Measurements from ENCODE around the gene BMX. TPM values are rescaled to one million over a fixed set of nuclear protein-coding genes. Genes with fewer than 3 reads are reported as not detected.

The BMX gene
- total RNA-seq (1 to 10 TPM in 4 of 9 donors, under 1 TPM in 4, not detected in 1; 0.11 to 1.8 (median 0.90) TPM), polyA plus RNA-seq (under 1 TPM; 0.29 to 0.91 (median 0.64) TPM)
- long read RNA-seq, donor 1 = 0 reads
- long read RNA-seq, donor 2 = 0 reads
- long read RNA-seq, donor 3 = 0 reads
- long read RNA-seq, donor 4 = 0 reads
- long read RNA-seq, donor 5 = 0 reads
- long read RNA-seq, donor 6 = 0 reads
- long read RNA-seq, donor 7 = 0 reads
- long read RNA-seq, donor 8, partial matches to known transcripts = 0 of 1 reads
- long read RNA-seq, donor 8, other reads (novel, unspliced or antisense) = 0 of 1 reads
- long read RNA-seq, donor 9 = 0 reads
- long read RNA-seq, donor 10 = 0 reads

- Histone ChIP-seq H3K4me3 (no peak within 1 kb of the TSS), H3K27me3 (peaks cover 11% of the 10 kb centered on the region), H3K4me1 (replicated peaks in 1 of 2) (no peaks in the 10 kb centered on the region), H3K9me3 (replicated peaks in 1 of 3) (no peaks in the 10 kb centered on the region), H3K36me3 (replicated peaks in 1 of 2) (no peaks in the 10 kb centered on the region), H3K27ac (no peak within 1 kb of the TSS)
- WGBS, 4 donors = 54 to 73% (median 63%) methylated on average over 15 to 18 of the region's 18 CpGs
- TF ChIP-seq CTCF (IDR thresholded peaks at IDR 0.05) = no peak
- no peak for TF ChIP-seq POLR2A (IDR thresholded peaks at IDR 0.05)
- no peak for DNase-seq
- intact Hi-C loops (cut with DNase I) = no loop called here
These were observed at the start of gene BMX for GRCh38 chrX:15500497-15500966. Gene BMX (plus strand): TSS chrX:15500807. CDS start chrX:15508354, 7,547 bp downstream.

DNA sequence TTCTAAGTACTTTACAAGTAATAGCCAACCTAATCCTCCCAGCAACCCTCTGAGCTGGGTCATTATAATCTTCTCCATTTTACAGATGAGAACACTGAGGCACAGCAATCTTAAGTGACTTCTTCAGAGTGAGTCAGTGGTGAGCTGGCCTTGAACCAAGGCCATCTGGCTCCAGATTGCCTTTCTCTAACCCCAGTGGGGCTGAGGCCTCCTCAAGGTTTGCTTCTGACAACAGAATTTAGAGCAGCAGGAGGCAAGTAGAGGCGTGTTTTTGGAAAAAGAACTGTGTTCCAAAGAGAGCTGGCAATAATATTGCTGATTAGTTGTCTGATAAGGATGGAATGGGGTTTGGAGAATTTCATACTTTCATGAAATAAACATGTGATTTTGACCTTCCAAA, 48.7 kb upstream of the BMX start:
- no peak for TF ChIP-seq CTCF (IDR thresholded peaks at IDR 0.05)
- no peak for TF ChIP-seq POLR2A (IDR thresholded peaks at IDR 0.05)
- Histone ChIP-seq H3K27ac (no peak overlapping the region), H3K4me3 (no peak overlapping the region), H3K4me1 (replicated peaks in 1 of 2) (peaks cover 0 to 8% of the 10 kb centered on the region in 2 donors), H3K9me3 (replicated peaks in 1 of 3) (no peaks in the 10 kb centered on the region), H3K36me3 (replicated peaks in 1 of 2) (peaks cover 0 to 7% of the 10 kb centered on the region in 2 donors), H3K27me3 (peaks cover 3% of the 10 kb centered on the region)
- peak in 6 of 7 donors; percentile 30 to 70 (median 52) for DNase-seq
- intact Hi-C loops (cut with DNase I) = no loop called here
- WGBS, 4 donors = 20 to 54% (median 33%) methylated on average over 1 of the region's 1 CpG

GRCh38 chrX:15464704-15465103, 35.9 kb upstream of the BMX start:
- DNase-seq = no peak
- Histone ChIP-seq H3K27me3 (no peaks in the 10 kb centered on the region), H3K4me3 (no peak overlapping the region), H3K36me3 (replicated peaks in 1 of 2) (no peaks in the 10 kb centered on the region), H3K9me3 (replicated peaks in 1 of 3) (no peaks in the 10 kb centered on the region), H3K4me1 (replicated peaks in 1 of 2) (peaks cover 0 to 10% of the 10 kb centered on the region in 2 donors), H3K27ac (no peak overlapping the region)
- TF ChIP-seq CTCF (IDR thresholded peaks at IDR 0.05) = no peak
- TF ChIP-seq POLR2A (IDR thresholded peaks at IDR 0.05) = no peak
- intact Hi-C loops (cut with DNase I) = loop anchor here in 1 of 2 donors (5.0 kb wide), 1 partner anchor 117 kb away; no protein-coding TSS in a partner anchor

DNA sequence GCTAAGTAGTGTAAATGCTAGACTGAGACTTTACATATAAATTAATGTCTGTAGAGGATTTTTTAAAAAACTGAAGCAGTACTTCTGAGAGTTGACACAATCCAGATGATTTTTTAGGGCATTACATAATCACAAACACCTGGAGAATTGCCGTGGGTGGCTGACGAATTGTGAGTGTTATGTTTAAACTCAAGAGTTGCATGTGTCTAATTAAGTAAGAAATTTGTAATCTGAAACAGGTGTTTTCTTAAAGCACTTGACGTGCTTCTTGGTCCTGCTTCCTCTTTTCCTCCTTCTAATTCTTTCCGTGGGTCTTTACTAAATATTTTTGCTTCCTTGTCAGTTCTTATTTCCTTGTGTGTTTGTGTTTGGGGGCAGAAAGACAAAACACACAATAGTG, 35.3 kb upstream of the BMX start:
- Histone ChIP-seq H3K27ac (peak overlapping the region in 1 of 5 donors; percentile 36), H3K4me3 (no peak overlapping the region), H3K4me1 (replicated peaks in 1 of 2) (peaks cover 0 to 10% of the 10 kb centered on the region in 2 donors), H3K9me3 (replicated peaks in 1 of 3) (no peaks in the 10 kb centered on the region), H3K36me3 (replicated peaks in 1 of 2) (no peaks in the 10 kb centered on the region), H3K27me3 (no peaks in the 10 kb centered on the region)
- intact Hi-C loops (cut with DNase I) = loop anchor here in 1 of 2 donors (5.0 kb wide), 1 partner anchor 118 kb away; no protein-coding TSS in a partner anchor
- TF ChIP-seq CTCF (IDR thresholded peaks at IDR 0.05) (no peak), POLR2A (IDR thresholded peaks at IDR 0.05) (no peak)
- peak in 1 of 7 donors; percentile 47 for DNase-seq
- WGBS, 4 donors = 42 to 65% (median 55%) methylated on average over 4 of the region's 4 CpGs

All from adrenal gland (tissue), 19 donors.